ENCODE results near the gene KDM2B.
"Not testable (repeated sequence)": the region's sequence is repeated elsewhere in the genome, so short reads cannot be mapped to it uniquely, and the experiment has no call there.

DNA sequence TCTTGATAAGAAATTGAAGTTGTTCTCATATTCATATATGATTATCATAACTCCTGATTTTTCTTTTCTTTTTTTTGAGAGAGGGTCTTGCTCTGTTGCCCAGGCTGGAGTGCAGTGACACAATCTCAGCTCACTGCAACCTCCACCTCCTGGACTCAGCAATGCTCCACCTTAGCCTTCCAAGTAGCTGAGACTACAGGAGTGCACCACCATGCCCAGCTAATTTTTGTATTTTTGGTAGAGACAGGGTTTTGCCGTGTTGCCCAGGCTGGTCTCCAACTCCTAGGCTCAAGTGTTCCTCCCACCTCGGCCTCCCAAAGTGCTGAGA is 2.5 kb upstream of the KDM2B start:
- TF ChIP-seq, protein P1, sequence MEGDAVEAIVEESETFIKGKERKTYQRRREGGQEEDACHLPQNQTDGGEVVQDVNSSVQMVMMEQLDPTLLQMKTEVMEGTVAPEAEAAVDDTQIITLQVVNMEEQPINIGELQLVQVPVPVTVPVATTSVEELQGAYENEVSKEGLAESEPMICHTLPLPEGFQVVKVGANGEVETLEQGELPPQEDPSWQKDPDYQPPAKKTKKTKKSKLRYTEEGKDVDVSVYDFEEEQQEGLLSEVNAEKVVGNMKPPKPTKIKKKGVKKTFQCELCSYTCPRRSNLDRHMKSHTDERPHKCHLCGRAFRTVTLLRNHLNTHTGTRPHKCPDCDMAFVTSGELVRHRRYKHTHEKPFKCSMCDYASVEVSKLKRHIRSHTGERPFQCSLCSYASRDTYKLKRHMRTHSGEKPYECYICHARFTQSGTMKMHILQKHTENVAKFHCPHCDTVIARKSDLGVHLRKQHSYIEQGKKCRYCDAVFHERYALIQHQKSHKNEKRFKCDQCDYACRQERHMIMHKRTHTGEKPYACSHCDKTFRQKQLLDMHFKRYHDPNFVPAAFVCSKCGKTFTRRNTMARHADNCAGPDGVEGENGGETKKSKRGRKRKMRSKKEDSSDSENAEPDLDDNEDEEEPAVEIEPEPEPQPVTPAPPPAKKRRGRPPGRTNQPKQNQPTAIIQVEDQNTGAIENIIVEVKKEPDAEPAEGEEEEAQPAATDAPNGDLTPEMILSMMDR (IDR thresholded peaks at IDR 0.05; ENCODE audit: low read length): not testable (repeated sequence)
- not testable (repeated sequence) for TF ChIP-seq EZH2 (IDR thresholded peaks at IDR 0.05; ENCODE audit: borderline replicate concordance, low read length)
